MCF 10A (cell line): ENCODE results near the gene SOAT2. TPM values are rescaled to one million over a fixed set of nuclear protein-coding genes. Genes with fewer than 3 reads are reported as not detected.

ENCODE experiments used
- BruUV-seq: library from RNA; stranded (reverse); fragments of 400-500 nt; replicated peaks from 2 replicates; lab custom pipeline; 2021; lab: Mats Ljungman, UMichigan
- CTCF ChIA-PET: fragments of 300-600 bp; sonication (Branson Sonifier 250); formaldehyde crosslinking; extraction: SDS; loops from one replicate; lab custom pipeline; 2021; ENCODE audit warnings: antibody characterized with exemption, inconsistent platforms; lab: Yijun Ruan, JAX
- POLR2A ChIA-PET: fragments of 300-600, 350-650 bp; sonication (Branson Sonifier 250); formaldehyde crosslinking; extraction: SDS; loops from one replicate; lab custom pipeline; 2020; ENCODE audit warnings: antibody characterized with exemption, inconsistent platforms; lab: Yijun Ruan, JAX
- DNase-seq: peaks from one replicate; pipeline ENCODE4 v3.0.0-alpha.2; 2018; ENCODE audit not compliant: unreplicated experiment
- H3K27ac Mint-ChIP-seq: one replicate; pipeline ENCODE4 v1.8.0; 2022; ENCODE audit warnings: mild to moderate bottlenecking, low read depth, mixed read lengths; ENCODE audit not compliant: unreplicated experiment
- H3K27me3 Mint-ChIP-seq: one replicate; pipeline ENCODE4 v1.8.0; 2022; ENCODE audit warnings: mixed read lengths; ENCODE audit not compliant: insufficient read depth, unreplicated experiment
- H3K36me3 Mint-ChIP-seq: one replicate; pipeline ENCODE4 v1.8.0; 2022; ENCODE audit warnings: mild to moderate bottlenecking, moderate library complexity, mixed read lengths; ENCODE audit not compliant: insufficient read depth, unreplicated experiment
- H3K4me1 Mint-ChIP-seq: one replicate; pipeline ENCODE4 v1.8.0; 2022; ENCODE audit warnings: mixed read lengths; ENCODE audit not compliant: insufficient read depth, unreplicated experiment
- H3K4me3 Mint-ChIP-seq: one replicate; pipeline ENCODE4 v1.8.0; 2022; ENCODE audit warnings: mild to moderate bottlenecking, moderate library complexity, mixed read lengths; ENCODE audit not compliant: unreplicated experiment
- H3K9me3 Mint-ChIP-seq: one replicate; pipeline ENCODE4 v1.8.0; 2022; ENCODE audit warnings: mixed read lengths; ENCODE audit not compliant: unreplicated experiment
- CTCF ChIP-seq: fragments of 200-600 bp; IDR thresholded peaks from one replicate; pipeline ENCODE4 v1.8.0; 2022; ENCODE audit warnings: antibody characterized with exemption, mild to moderate bottlenecking; ENCODE audit not compliant: unreplicated experiment
- intact Hi-C: fragments of 100-400 bp; cut with micrococcal nuclease; formaldehyde crosslinking; loops from 2 replicates; pipeline ENCODE4 v1.14.1; 2022
- total RNA-seq: library from RNA; stranded (reverse); gene quantifications from 2 replicates; pipeline ENCODE4 v1.2.3, GENCODE V29; 2022

SOAT2 gene
- total RNA-seq, 1 experiment from 2014 or later = not detected

DNA sequence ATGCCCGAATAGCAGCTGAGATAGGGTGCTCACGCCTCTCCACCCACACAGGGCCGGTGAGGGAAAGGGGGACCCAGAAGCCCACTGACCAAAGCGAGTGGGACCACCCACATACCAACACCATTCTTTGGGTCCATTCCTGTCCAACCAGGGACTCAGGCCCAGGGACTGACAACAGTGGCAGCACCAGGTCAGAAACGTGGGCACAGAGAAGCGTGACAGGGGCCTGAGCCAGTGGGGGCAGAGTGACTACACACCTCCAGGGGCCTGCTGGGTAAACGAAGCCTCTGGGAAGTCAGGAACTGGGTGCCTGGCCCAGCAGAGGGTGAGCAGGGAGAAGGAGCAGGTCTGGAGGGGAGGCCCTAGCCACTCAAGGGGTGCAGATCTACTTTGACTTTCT, 37.8 kb upstream of the SOAT2 start:
- DNase-seq = no peak
- POLR2A ChIA-PET = interaction anchor here (0.8 to 2.6 kb wide), 7 partner anchors 13 to 323 kb away, joined by 3 to 39 read pairs (median 3); partner anchors contain the start of genes IGFBP6 and SPRYD3
- TF ChIP-seq CTCF = no peak
- Mint-ChIP-seq H3K27ac (no peak overlapping the region), H3K4me3 (no peak overlapping the region), H3K9me3 (no peaks in the 10 kb centered on the region), H3K4me1 (peaks cover 11% of the 10 kb centered on the region), H3K36me3 (peaks cover 51% of the 10 kb centered on the region), H3K27me3 (no peaks in the 10 kb centered on the region)
- CTCF ChIA-PET = interaction anchor here (0.6 to 15.4 kb wide), 33 partner anchors 9 to 416 kb away, joined by 3 to 267 read pairs (median 6); partner anchors contain the start of genes AAAS, IGFBP6, SOAT2 and SPRYD3
- BruUV-seq = TSS peak; percentile 38
- intact Hi-C loops = no loop called here

DNA sequence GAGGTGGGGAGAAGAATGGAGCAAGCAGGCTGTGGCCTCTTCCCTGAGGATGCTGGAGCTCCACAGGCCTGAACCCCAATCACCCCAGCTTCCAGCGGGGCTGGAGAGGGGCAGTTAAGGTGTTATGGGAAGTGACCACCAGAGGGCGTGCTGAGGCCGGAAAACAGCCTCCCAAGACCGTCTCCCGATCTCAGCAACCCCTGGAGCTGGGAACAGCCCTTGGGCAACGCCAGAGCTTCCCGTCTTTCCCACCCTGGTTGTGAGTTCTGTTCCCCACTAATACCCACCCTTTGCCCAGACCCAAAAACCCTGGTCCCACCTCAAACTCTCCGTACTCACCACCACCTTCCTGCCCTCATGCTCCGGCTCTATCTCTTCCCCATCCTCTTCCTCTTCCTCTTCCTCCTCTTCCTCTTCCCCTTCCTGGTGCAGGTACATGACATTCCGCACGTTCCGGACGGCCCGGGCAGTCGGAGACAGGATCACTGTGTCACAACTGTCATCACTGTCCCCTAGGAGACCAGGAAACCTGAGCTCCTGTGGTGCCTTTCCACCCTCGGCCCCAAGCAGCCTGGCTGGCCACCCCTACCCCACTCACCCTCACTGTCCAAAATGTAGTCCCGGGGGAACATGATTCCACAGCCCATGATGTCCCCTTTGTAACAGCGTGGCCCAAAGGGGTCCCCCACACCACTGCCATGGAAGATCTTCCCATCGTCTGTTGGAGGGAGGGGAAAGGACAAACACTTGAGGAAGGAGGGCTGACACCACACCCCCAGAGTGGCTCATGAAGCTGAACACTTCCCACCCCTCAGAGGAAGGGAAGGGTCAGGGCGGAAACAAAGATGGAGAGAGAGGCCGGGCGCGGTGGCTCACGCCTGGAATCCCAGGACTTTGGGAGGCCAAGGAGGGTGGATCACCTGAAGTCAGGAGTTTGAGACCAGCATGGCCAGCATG, 37.0 kb upstream of the SOAT2 start:
- intact Hi-C loops = loop anchor here (1.0 to 2.0 kb wide), 2 partner anchors 33 to 125 kb away; no protein-coding TSS in a partner anchor
- CTCF ChIA-PET = interaction anchor here (0.5 to 15.4 kb wide), 45 partner anchors 8 to 1635 kb away, joined by 3 to 267 read pairs (median 4); partner anchors contain the start of genes AAAS, IGFBP6, SOAT2 and SPRYD3
- peaks cover 11% of the 10 kb centered on the region for H3K4me1 Mint-ChIP-seq
- peaks cover 54% of the 10 kb centered on the region for H3K36me3 Mint-ChIP-seq
- no peak overlapping the region for H3K4me3 Mint-ChIP-seq
- peak; percentile 78 for TF ChIP-seq CTCF
- no peak overlapping the region for H3K27ac Mint-ChIP-seq
- DNase-seq = peak; percentile 81
- no peaks in the 10 kb centered on the region for H3K9me3 Mint-ChIP-seq
- no peaks in the 10 kb centered on the region for H3K27me3 Mint-ChIP-seq
- POLR2A ChIA-PET = interaction anchor here (0.5 to 2.6 kb wide), 15 partner anchors 9 to 1575 kb away, joined by 3 to 39 read pairs (median 3); partner anchors contain the start of genes AAAS, IGFBP6 and SPRYD3
- no TSS peak for BruUV-seq

- Mint-ChIP-seq H3K27me3 (no peaks in the 10 kb centered on the region), H3K27ac (no peak overlapping the region), H3K4me1 (peaks cover 11% of the 10 kb centered on the region), H3K9me3 (no peaks in the 10 kb centered on the region), H3K4me3 (no peak overlapping the region), H3K36me3 (peaks cover 48% of the 10 kb centered on the region)
- intact Hi-C loops = loop anchor here (2.0 kb wide), 1 partner anchor 123 kb away; no protein-coding TSS in a partner anchor
- no TSS peak for BruUV-seq
- TF ChIP-seq CTCF = no peak
- POLR2A ChIA-PET = interaction anchor here (0.5 to 2.6 kb wide), 6 partner anchors 12 to 1473 kb away, joined by 3 to 39 read pairs (median 4); partner anchors contain the start of genes AAAS and IGFBP6
- no peak for DNase-seq
- CTCF ChIA-PET = interaction anchor here (0.6 to 15.4 kb wide), 20 partner anchors 11 to 406 kb away, joined by 3 to 267 read pairs (median 6); partner anchors contain the start of genes IGFBP6, SOAT2 and SPRYD3
Observed at GRCh38 chr12:53067074-53067992, 36.0 kb upstream of the SOAT2 start.
